ENCODE measurements around the gene NT5DC4. TPM values are rescaled to one million over a fixed set of nuclear protein-coding genes. Genes with fewer than 3 reads are reported as not detected.
A peak's percentile ranks its signal among the peaks of the same experiment; 100 is the strongest.
"Not testable (repeated sequence)": the region's sequence is repeated elsewhere in the genome, so short reads cannot be mapped to it uniquely, and the experiment has no call there.

NT5DC4 gene
- total and polyA plus RNA-seq, 2 experiments from 2014 or later: not detected

DNA sequence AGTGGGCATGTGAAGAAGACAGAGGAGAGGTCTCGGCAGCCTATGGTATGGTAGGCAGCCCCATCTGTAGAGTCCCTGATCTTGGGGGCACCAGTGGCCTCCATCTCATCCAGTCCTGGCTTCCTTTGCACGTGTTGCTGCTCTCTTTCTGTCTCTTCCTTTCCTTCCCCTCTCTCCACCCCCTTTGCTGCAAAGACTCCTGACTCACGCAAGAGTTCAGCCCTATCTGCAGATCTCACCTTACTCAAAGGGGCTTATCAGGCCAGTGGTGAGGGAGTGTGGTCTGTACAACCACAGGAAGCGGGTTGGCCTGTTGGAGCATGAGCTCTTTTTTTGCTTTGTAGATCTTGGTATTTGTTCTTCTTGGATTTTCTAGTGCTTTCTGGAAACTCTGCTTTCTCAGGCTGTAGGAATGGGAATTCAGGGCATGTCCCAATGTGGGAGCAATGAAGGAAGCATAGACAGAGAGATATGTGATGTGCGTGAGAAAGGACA is 14.6 kb upstream of the NT5DC4 start:
- DNase-seq: peak; percentile 28
- no peak overlapping the region for H3K27ac ChIP-seq
- no peak overlapping the region for H3K9ac ChIP-seq
- H4K20me1 ChIP-seq (ENCODE audit: insufficient read depth): no peaks in the 10 kb centered on the region
- H3K4me1 ChIP-seq (ENCODE audit: insufficient read depth): peaks cover 8% of the 10 kb centered on the region
- TF ChIP-seq EZH2phosphoT487 (IDR thresholded peaks at IDR 0.05; ENCODE audit: insufficient read depth, low read depth): no peak
- no peak for TF ChIP-seq EZH2 (IDR thresholded peaks at IDR 0.05; ENCODE audit: insufficient read depth, poor library complexity, severe bottlenecking)
- H3K9me2 ChIP-seq (ENCODE audit: insufficient read depth): no peaks in the 10 kb centered on the region
- no peaks in the 10 kb centered on the region for H3K9me3 ChIP-seq (ENCODE audit: low read depth)
- no peaks in the 10 kb centered on the region for H3K79me2 ChIP-seq (ENCODE audit: insufficient read depth)
- in situ Hi-C loops (cut with MboI): no loop called here
- H3K36me3 ChIP-seq (ENCODE audit: low read depth): no peaks in the 10 kb centered on the region
- no peak overlapping the region for H3K4me3 ChIP-seq
- no peak overlapping the region for H3K4me2 ChIP-seq (ENCODE audit: unreplicated experiment)
- H2AFZ ChIP-seq: peak overlapping the region; percentile 60
- 54 to 57% methylated on average over 5 of the region's 5 CpGs for WGBS, 2 experiments (ENCODE audit: low coverage in 1 of 2, low lambda C conversion rate in 2 of 2, missing lambda C conversion rate in 2 of 2)
- no peaks in the 10 kb centered on the region; the same call in 1 of the 2 replicates for H3F3A ChIP-seq (ENCODE audit: insufficient read depth)
- H3K27me3 ChIP-seq (replicated peaks; ENCODE audit: insufficient read depth): no peaks in the 10 kb centered on the region

GRCh38 chr2:112706947-112707346 is 13.9 kb upstream of the NT5DC4 start:
- 83 to 88% methylated on average over 9 of the region's 9 CpGs for WGBS, 2 experiments (ENCODE audit: low coverage in 1 of 2, low lambda C conversion rate in 2 of 2, missing lambda C conversion rate in 2 of 2)
- not testable (repeated sequence) for H3K27ac ChIP-seq

DNA sequence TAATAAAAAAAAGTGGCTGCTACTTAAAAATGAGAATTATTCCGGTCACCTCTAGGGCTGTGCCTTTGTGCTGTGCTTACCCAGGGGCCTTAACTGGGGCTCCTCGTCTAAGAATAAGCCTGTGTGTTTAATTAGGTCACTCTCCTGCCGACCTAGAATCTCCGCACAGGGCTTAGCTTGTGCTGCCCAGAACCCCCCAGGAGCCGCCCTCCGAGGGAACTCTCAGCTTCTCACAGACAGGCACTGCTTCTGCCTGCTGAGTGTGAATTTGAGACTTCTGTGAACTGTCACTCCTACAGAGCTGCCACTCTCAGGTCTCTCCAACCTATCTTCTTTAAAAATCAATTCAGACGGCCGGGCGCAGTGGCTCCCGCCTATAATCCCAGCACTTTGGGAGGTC is 11.9 kb upstream of the NT5DC4 start:
- Histone ChIP-seq H3F3A (ENCODE audit: insufficient read depth) (no peaks in the 10 kb centered on the region; the same call in 1 of the 2 replicates), H3K4me3 (no peak overlapping the region), H2AFZ (no peak overlapping the region), H3K36me3 (ENCODE audit: low read depth) (no peaks in the 10 kb centered on the region), H3K9me3 (ENCODE audit: low read depth) (no peaks in the 10 kb centered on the region), H3K79me2 (ENCODE audit: insufficient read depth) (no peaks in the 10 kb centered on the region), H3K9me2 (ENCODE audit: insufficient read depth) (no peaks in the 10 kb centered on the region), H3K4me1 (ENCODE audit: insufficient read depth) (peaks cover 23% of the 10 kb centered on the region), H3K4me2 (ENCODE audit: unreplicated experiment) (no peak overlapping the region), H3K9ac (no peak overlapping the region), H4K20me1 (ENCODE audit: insufficient read depth) (no peaks in the 10 kb centered on the region), H3K27me3 (replicated peaks; ENCODE audit: insufficient read depth) (no peaks in the 10 kb centered on the region), H3K27ac (no peak overlapping the region)
- in situ Hi-C loops (cut with MboI): no loop called here
- WGBS, 2 experiments (ENCODE audit: low coverage in 1 of 2, low lambda C conversion rate in 2 of 2, missing lambda C conversion rate in 2 of 2): 77 to 81% methylated on average over 10 of the region's 10 CpGs
- TF ChIP-seq EZH2phosphoT487 (IDR thresholded peaks at IDR 0.05; ENCODE audit: insufficient read depth, low read depth): no peak
- TF ChIP-seq EZH2 (IDR thresholded peaks at IDR 0.05; ENCODE audit: insufficient read depth, poor library complexity, severe bottlenecking): no peak
- no peak for DNase-seq

More at GRCh38 chr2:112706947-112707346, 13.9 kb upstream of the NT5DC4 start:
- H3K9me2 ChIP-seq (ENCODE audit: insufficient read depth); H3K9ac ChIP-seq; H3K4me1 ChIP-seq (ENCODE audit: insufficient read depth); H3K36me3 ChIP-seq (ENCODE audit: low read depth); H4K20me1 ChIP-seq (ENCODE audit: insufficient read depth); DNase-seq; in situ Hi-C loops (cut with MboI); H3K4me3 ChIP-seq; H2AFZ ChIP-seq; H3F3A ChIP-seq (ENCODE audit: insufficient read depth); H3K9me3 ChIP-seq (ENCODE audit: low read depth); H3K79me2 ChIP-seq (ENCODE audit: insufficient read depth); H3K4me2 ChIP-seq (ENCODE audit: unreplicated experiment); H3K27me3 ChIP-seq (replicated peaks; ENCODE audit: insufficient read depth): not testable (repeated sequence)

DNA sequence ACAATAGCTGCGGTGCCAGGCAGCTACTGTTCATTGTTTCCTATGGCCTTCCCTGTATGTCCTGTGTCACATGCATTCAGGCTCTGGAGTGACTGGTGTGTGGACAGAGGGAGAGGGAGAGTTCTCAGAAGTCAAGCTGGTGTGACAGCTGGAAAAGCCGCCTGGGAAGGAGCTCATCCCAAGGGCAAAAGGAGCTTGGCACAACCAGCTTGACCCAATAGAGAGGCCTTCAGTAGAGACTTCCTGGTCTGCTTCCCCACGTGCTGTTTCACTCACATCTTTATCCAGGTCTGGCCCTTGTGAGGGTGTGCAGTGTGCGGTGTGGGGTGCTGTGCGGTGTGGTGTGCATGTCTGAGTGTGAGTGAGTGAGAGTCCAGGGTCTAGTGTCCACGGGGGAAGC is 11.1 kb upstream of the NT5DC4 start:
- peaks cover 23% of the 10 kb centered on the region for H3K4me1 ChIP-seq (ENCODE audit: insufficient read depth)
- H3K79me2 ChIP-seq (ENCODE audit: insufficient read depth): no peaks in the 10 kb centered on the region
- no peak overlapping the region for H3K9ac ChIP-seq
- WGBS, 2 experiments (ENCODE audit: low coverage in 1 of 2, low lambda C conversion rate in 2 of 2, missing lambda C conversion rate in 2 of 2): 74 to 81% methylated on average over 6 of the region's 6 CpGs
- no peaks in the 10 kb centered on the region for H4K20me1 ChIP-seq (ENCODE audit: insufficient read depth)
- no peaks in the 10 kb centered on the region for H3K9me3 ChIP-seq (ENCODE audit: low read depth)
- in situ Hi-C loops (cut with MboI): no loop called here
- H3K9me2 ChIP-seq (ENCODE audit: insufficient read depth): no peaks in the 10 kb centered on the region
- no peak overlapping the region for H3K4me3 ChIP-seq
- TF ChIP-seq EZH2phosphoT487 (IDR thresholded peaks at IDR 0.05; ENCODE audit: insufficient read depth, low read depth) (no peak), EZH2 (IDR thresholded peaks at IDR 0.05; ENCODE audit: insufficient read depth, poor library complexity, severe bottlenecking) (no peak)
- no peaks in the 10 kb centered on the region for H3K27me3 ChIP-seq (replicated peaks; ENCODE audit: insufficient read depth)
- H3K4me2 ChIP-seq (ENCODE audit: unreplicated experiment): no peak overlapping the region
- no peak for DNase-seq
- no peak overlapping the region for H2AFZ ChIP-seq
- no peaks in the 10 kb centered on the region; the same call in 1 of the 2 replicates for H3F3A ChIP-seq (ENCODE audit: insufficient read depth)
- no peak overlapping the region for H3K27ac ChIP-seq
- H3K36me3 ChIP-seq (ENCODE audit: low read depth): no peaks in the 10 kb centered on the region

Measured in GM23248 (cell line).